ENCODE measurements around the gene ICAM5. TPM values are rescaled to one million over a fixed set of nuclear protein-coding genes. Genes with fewer than 3 reads are reported as not detected.

ICAM5 gene
- total RNA-seq, 2 donors from 2014 or later: 7.1 TPM; not detected in 1

GRCh38 chr19:10246511-10246910, 43.2 kb upstream of the ICAM5 start:
- 78% methylated on average over 6 of the region's 6 CpGs for WGBS
- intact Hi-C loops (cut with DNase I): no loop called here
- no peaks in the 10 kb centered on the region for H3K9me3 ChIP-seq
- no peak overlapping the region for H3K27ac ChIP-seq
- H3K27me3 ChIP-seq (replicated peaks; ENCODE audit: insufficient read depth): no peaks in the 10 kb centered on the region
- no peaks in the 10 kb centered on the region for H3K4me1 ChIP-seq (replicated peaks)
- TF ChIP-seq, protein P1, sequence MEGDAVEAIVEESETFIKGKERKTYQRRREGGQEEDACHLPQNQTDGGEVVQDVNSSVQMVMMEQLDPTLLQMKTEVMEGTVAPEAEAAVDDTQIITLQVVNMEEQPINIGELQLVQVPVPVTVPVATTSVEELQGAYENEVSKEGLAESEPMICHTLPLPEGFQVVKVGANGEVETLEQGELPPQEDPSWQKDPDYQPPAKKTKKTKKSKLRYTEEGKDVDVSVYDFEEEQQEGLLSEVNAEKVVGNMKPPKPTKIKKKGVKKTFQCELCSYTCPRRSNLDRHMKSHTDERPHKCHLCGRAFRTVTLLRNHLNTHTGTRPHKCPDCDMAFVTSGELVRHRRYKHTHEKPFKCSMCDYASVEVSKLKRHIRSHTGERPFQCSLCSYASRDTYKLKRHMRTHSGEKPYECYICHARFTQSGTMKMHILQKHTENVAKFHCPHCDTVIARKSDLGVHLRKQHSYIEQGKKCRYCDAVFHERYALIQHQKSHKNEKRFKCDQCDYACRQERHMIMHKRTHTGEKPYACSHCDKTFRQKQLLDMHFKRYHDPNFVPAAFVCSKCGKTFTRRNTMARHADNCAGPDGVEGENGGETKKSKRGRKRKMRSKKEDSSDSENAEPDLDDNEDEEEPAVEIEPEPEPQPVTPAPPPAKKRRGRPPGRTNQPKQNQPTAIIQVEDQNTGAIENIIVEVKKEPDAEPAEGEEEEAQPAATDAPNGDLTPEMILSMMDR (IDR thresholded peaks at IDR 0.05): no peak
- no peak for TF ChIP-seq POLR2A (IDR thresholded peaks at IDR 0.05)
- no peak for DNase-seq (ENCODE audit: low spot score)
- no peaks in the 10 kb centered on the region for H3K36me3 ChIP-seq
- no peak overlapping the region for H3K4me3 ChIP-seq

DNA sequence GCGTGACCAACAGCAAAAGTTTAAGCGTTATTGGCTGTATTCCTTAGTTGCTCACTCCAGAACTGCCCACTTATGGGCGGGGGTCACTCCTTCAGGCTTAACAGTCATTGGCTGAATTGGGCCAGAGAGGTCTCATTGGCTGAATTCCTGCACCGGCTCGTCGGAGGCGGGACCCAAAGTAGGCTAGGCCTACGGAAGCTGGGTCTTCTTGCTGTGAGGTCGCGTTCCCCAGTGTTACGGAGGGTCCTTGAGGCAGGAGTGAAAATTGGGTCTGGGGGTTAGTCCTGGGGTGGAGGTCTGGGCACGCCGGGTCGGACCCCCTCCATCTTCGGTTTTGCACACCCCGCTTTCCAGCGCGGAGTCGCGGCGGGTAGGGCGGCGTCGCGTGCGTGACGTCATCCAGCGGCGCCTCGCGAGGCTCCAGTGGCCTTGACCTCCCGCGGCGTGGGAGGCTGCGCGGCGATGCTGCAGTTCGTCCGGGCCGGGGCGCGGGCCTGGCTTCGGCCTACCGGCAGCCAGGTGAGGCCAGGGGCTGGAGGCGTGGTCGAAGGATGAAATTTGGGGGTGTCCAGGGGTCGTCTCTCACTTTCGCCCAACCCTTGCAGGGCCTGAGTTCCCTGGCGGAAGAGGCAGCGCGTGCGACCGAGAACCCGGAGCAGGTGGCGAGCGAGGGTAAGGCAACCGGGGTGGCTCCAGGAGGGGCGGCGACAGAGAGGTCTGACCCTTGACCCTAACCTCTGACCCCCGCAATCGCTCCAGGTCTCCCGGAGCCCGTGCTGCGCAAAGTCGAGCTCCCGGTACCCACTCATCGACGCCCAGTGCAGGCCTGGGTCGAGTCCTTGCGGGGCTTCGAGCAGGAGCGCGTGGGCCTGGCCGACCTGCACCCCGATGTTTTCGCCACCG, 37.7 kb upstream of the ICAM5 start, which contains the start of gene MRPL4:
Gene MRPL4, plus strand, starts transcription at position 423 of the 903 bp plus-strand sequence. Its CDS starts 40 bp downstream, at position 463.
- Histone ChIP-seq H3K36me3 (peaks cover 0 to 15% of the 10 kb centered on the region in 2 donors), H3K27ac (peak within 1 kb of the TSS; percentile 70 to 73), H3K9me3 (no peaks in the 10 kb centered on the region), H3K27me3 (replicated peaks; ENCODE audit: insufficient read depth) (no peaks in the 10 kb centered on the region), H3K4me3 (peak within 1 kb of the TSS; percentile 85 to 93), H3K4me1 (replicated peaks) (peaks cover 4% of the 10 kb centered on the region)
- intact Hi-C loops (cut with DNase I): loop anchor here (2.0 to 10.0 kb wide), 2 partner anchors 57 to 317 kb away; partner anchors contain the start of genes DNMT1 and OLFM2
- TF ChIP-seq POLR2A (IDR thresholded peaks at IDR 0.05) (peak; percentile 26), POLR2AphosphoS5 (IDR thresholded peaks at IDR 0.05) (peak; percentile 81)
- TF ChIP-seq, protein P1 (IDR thresholded peaks at IDR 0.05): peak in 2 of 4 experiments; percentile 15 to 32
- WGBS: 1% methylated on average over 38 of the region's 77 CpGs
- DNase-seq (ENCODE audit: low spot score): peak; percentile 97

DNA sequence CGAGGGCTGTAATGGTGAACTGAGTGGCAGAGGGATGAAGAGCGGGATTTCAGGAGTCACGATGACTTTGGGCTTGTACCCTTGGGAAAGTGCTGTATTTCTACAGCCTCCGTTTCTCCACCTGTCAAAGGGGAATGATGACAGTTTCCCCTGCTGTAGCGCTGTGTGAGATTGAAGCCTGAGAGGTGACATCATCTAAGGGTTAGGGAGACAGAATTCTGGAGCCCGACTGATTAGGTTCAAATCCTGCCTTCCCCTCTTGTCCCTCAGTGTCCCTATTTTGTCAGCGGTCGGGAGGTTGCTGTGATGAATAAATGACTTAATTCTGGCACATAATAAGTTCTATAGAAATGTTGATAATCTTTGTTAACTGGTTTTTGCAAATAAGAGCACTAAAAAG, 37.0 kb upstream of the ICAM5 start:
- no peaks in the 10 kb centered on the region for H3K27me3 ChIP-seq (replicated peaks; ENCODE audit: insufficient read depth)
- no peak for DNase-seq (ENCODE audit: low spot score)
- no peaks in the 10 kb centered on the region for H3K9me3 ChIP-seq
- H3K4me1 ChIP-seq (replicated peaks): peaks cover 4% of the 10 kb centered on the region
- peak overlapping the region; percentile 85 to 93 for H3K4me3 ChIP-seq
- peak overlapping the region in 1 of 2 donors; percentile 70 for H3K27ac ChIP-seq
- intact Hi-C loops (cut with DNase I): loop anchor here (10.0 kb wide), 1 partner anchor 318 kb away; the partner anchor contains the start of gene OLFM2
- WGBS: 23% methylated on average over 8 of the region's 8 CpGs
- no peak for TF ChIP-seq POLR2A (IDR thresholded peaks at IDR 0.05)
- TF ChIP-seq, protein P1 (IDR thresholded peaks at IDR 0.05): no peak
- no peak for TF ChIP-seq POLR2AphosphoS5 (IDR thresholded peaks at IDR 0.05)
- H3K36me3 ChIP-seq: peaks cover 0 to 15% of the 10 kb centered on the region in 2 donors

DNA sequence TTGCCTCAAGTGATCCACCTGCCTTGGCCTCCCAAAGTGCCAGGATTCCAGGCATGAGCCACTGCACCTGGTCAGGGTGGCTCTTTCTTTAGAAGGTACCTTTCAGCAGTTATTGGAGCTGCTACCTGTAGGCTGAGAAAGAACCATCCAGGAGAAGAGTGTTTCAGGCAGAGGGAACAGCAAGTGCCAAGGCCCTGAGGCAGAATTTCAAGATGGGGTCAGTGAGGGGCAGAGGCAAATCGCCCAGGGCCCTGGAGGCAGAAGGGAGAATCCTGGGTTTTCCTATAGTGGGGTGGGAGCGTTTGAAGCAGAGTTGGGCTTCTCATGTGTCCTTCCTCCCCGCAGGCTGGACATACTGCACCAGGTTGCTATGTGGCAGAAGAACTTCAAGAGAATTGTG, 35.5 kb upstream of the ICAM5 start:
- H3K27me3 ChIP-seq (replicated peaks; ENCODE audit: insufficient read depth): no peaks in the 10 kb centered on the region
- peaks cover 4% of the 10 kb centered on the region for H3K4me1 ChIP-seq (replicated peaks)
- intact Hi-C loops (cut with DNase I): loop anchor here (10.0 kb wide), 1 partner anchor 319 kb away; the partner anchor contains the start of gene OLFM2
- H3K9me3 ChIP-seq: no peaks in the 10 kb centered on the region
- TF ChIP-seq, protein P1 (IDR thresholded peaks at IDR 0.05): no peak
- H3K36me3 ChIP-seq: peaks cover 0 to 24% of the 10 kb centered on the region in 2 donors
- H3K4me3 ChIP-seq: no peak overlapping the region
- WGBS: 94% methylated on average over 3 of the region's 3 CpGs
- DNase-seq (ENCODE audit: low spot score): no peak
- no peak overlapping the region for H3K27ac ChIP-seq

All from prostate gland (tissue), 2 donors.